Measurements from ENCODE around the gene ATP2B2.

DNA sequence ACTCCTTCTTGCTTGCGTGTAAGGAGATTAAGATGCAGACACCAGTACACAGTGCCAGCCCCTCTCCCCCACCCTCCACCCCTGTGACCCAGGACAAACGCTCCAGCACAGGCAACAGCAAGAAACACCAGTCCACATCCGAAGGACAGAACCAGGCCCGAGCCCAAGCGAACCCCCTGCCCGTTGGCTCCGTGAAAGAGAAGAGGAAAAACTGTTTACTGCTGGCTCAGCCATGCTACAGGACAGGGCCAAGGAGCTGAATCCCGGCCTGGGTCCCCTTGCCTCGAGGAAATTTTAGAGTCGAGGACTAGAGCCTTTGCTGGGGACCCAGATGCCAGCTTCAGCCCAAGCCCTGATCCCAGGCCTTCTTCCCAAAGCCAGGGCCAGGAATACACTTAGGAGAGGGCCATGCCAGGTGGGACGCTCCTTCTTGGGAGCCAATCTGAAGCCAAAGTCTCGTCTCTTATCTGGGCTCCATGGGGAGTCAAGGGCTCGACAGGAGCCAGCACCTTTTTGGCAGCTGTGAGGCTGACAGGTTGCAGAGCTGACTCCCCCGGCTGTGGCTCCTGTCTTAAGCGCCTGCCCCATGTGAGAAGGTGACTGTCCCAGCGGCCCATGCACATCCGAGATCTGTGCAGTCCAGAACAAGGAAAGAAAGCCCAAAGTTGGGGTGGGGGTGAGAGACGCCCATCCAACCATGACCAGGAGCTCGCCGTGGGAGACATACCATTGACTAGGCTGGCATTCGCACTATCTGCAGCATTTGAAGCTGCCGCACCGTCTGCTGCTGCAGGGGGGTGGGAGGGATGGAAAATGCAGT, 120.6 kb downstream of the ATP2B2 start:
- TF ChIP-seq, protein P1, sequence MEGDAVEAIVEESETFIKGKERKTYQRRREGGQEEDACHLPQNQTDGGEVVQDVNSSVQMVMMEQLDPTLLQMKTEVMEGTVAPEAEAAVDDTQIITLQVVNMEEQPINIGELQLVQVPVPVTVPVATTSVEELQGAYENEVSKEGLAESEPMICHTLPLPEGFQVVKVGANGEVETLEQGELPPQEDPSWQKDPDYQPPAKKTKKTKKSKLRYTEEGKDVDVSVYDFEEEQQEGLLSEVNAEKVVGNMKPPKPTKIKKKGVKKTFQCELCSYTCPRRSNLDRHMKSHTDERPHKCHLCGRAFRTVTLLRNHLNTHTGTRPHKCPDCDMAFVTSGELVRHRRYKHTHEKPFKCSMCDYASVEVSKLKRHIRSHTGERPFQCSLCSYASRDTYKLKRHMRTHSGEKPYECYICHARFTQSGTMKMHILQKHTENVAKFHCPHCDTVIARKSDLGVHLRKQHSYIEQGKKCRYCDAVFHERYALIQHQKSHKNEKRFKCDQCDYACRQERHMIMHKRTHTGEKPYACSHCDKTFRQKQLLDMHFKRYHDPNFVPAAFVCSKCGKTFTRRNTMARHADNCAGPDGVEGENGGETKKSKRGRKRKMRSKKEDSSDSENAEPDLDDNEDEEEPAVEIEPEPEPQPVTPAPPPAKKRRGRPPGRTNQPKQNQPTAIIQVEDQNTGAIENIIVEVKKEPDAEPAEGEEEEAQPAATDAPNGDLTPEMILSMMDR (conservative IDR thresholded peaks at IDR 0.05; ENCODE audit: low read length): no peak
- no peak for TF ChIP-seq EZH2phosphoT487 (IDR thresholded peaks at IDR 0.05; ENCODE audit: borderline replicate concordance, low read depth, low read length)
